GM12874 (cell line): ENCODE measurements around the gene GRIP1.

Experiments used
- CTCF ChIP-seq: IDR thresholded peaks from 2 replicates; pipeline ENCODE4 v1.5.1; 2011; ENCODE audit warnings: low read depth, mild to moderate bottlenecking, control low read depth, low read length, moderate library complexity; ENCODE audit not compliant: insufficient read depth

GRIP1 gene

DNA sequence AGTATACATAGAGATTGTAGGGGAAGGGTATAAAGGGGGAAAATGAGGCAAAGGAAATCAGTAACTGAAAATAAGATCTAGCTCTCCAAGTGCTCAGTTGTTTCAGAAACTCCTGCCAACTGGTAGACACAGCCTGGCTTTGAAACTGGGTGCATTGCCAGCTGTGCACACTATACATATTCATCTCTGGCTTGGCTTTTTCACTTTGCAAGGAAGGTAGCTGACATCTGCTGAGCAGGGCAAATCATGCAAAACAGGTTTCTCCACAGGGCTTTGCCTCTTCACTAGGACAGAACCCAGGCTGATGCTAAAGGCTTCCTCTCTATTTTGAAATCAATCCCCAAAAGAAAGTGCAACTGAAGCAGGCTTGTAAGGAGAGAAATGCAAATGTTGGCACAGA is 275.1 kb downstream of the GRIP1 start:
- TF ChIP-seq CTCF = no peak

GRCh38 chr12:66399911-66400306 is 279.0 kb downstream of the GRIP1 start:
- TF ChIP-seq CTCF = no peak

- TF ChIP-seq CTCF = no peak
Observed at GRCh38 chr12:66398931-66399910, 279.7 kb downstream of the GRIP1 start.

DNA sequence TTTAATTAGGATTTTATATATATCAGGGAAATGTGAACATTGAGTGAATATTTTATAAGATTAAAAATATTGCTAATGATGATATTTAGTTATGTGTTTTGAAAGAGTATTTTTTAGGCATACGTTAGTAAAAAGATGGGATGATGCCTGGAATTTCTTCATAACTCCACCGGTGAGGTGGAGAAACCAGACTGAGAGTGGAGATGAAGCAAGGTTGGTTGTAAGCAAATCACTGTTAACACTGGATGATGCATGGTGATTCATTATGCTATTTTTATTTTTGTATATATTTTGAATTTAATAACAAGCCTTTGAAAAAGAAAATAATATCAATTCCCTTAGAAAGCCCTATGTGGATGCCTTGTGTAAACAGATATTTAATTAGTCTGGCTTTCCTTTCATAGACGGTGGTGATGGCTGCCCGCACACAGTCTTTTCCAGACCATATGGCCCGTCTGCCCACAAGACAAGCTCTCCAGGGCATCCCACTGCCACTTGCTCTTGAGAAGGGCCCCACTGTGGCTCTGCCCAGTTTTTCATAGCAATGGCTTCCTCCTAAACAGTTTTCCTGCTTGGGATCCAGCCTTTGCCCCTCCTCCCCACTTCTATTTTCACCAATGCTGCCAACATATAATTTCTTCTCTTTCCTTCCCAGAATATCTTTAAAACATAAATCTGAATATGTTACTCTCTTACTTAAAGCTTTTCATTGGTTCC is 281.1 kb downstream of the GRIP1 start:
- no peak for TF ChIP-seq CTCF

GRCh38 chr12:66393890-66394289 is 285.0 kb downstream of the GRIP1 start:
- TF ChIP-seq CTCF = no peak

DNA sequence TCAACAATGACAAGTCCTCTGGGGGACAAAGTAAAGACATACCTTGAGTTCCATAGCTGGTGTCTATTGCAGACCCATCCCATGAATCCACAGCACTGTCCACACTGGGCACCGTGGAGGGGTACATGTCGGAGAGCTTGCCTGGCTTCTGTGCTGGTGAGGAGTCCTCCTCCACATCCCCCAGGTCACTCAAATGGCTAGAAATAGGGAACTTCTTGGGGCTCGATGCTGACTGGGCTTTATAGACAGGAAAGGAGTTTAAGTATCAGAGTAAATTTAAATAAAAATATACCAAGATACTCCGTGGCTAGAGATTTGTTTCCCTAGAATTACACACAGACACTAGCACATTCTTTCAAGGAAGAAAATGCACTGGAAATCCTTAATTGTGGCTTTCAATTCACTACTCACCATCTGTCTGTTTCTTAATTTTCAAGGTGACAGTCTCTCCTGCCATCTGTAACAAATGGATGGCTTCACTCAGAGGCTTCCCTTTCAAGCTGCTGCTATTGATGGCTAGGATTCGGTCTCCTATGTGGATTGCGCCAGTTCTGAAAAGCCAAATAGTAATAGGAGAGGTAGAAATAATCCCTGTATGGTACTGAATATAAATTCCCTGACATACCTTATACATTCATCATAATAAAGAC is 286.5 kb downstream of the GRIP1 start:
- TF ChIP-seq CTCF = no peak

DNA sequence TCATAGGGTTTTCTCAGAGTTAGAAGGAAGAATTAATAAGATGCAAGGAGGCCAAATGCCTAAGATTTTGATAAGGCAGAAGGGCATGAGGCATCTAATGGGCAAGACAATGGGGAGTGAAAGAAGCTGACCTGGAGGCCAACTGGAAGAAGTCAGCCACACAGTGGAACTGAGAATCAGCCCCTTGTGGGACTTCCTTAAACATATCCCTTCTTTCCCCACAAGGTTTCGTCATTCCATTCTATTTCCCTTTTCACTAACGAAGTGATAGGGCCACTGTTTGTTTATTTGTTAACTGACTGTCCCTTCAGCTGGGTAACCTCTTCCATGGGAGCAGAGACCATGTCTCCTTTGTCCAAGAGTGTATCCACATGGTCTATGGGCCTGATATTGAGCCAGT is 290.4 kb downstream of the GRIP1 start:
- no peak for TF ChIP-seq CTCF
